GM23248 (cell line): ENCODE measurements around the gene OPRL1. TPM values are rescaled to one million over a fixed set of nuclear protein-coding genes. Genes with fewer than 3 reads are reported as not detected.

Experiments
- DNase-seq: peaks from one replicate; pipeline ENCODE4 v3.0.0-alpha.2; 2015
- H2AFZ ChIP-seq: fragments of 200-600 bp; sonication (generic); 2 replicates; pipeline ENCODE4 v1.6.1; 2016; ENCODE audit warnings: antibody characterized with exemption
- H3F3A ChIP-seq: fragments of 200-600 bp; sonication (generic); 2 replicates; pipeline ENCODE4 v1.6.1; 2016; ENCODE audit warnings: mild to moderate bottlenecking, antibody characterized with exemption, mixed run types; ENCODE audit not compliant: insufficient read depth
- H3K27ac ChIP-seq: fragments of 200-600 bp; sonication (generic); 2 replicates; pipeline ENCODE4 v1.5.1; 2016; ENCODE audit warnings: mild to moderate bottlenecking
- H3K27me3 ChIP-seq: fragments of 200-600 bp; sonication (generic); replicated peaks from 2 replicates; pipeline ENCODE4 v1.6.1; 2016; ENCODE audit warnings: mild to moderate bottlenecking; ENCODE audit not compliant: insufficient read depth
- H3K36me3 ChIP-seq: fragments of 200-600 bp; sonication (generic); 2 replicates; pipeline ENCODE4 v1.6.1; 2016; ENCODE audit warnings: low read depth, mild to moderate bottlenecking
- H3K4me1 ChIP-seq: fragments of 200-600 bp; sonication (generic); 2 replicates; pipeline ENCODE4 v1.6.1; 2016; ENCODE audit warnings: mild to moderate bottlenecking; ENCODE audit not compliant: insufficient read depth
- H3K4me2 ChIP-seq: fragments of 200-600 bp; sonication (generic); one replicate; pipeline ENCODE4 v1.6.1; 2016; ENCODE audit warnings: mild to moderate bottlenecking; ENCODE audit not compliant: unreplicated experiment
- H3K4me3 ChIP-seq: fragments of 200-600 bp; sonication (generic); 2 replicates; pipeline ENCODE4 v1.5.1; 2016; ENCODE audit warnings: mild to moderate bottlenecking
- H3K79me2 ChIP-seq: fragments of 200-600 bp; sonication (generic); 2 replicates; pipeline ENCODE4 v1.6.1; 2016; ENCODE audit warnings: mild to moderate bottlenecking; ENCODE audit not compliant: insufficient read depth
- H3K9ac ChIP-seq: fragments of 200-600 bp; sonication (generic); 2 replicates; pipeline ENCODE4 v1.6.1; 2016; ENCODE audit warnings: mild to moderate bottlenecking
- H3K9me2 ChIP-seq: fragments of 200-600 bp; sonication (generic); 2 replicates; pipeline ENCODE4 v1.6.1; 2016; ENCODE audit warnings: mixed run types, mild to moderate bottlenecking, moderate library complexity; ENCODE audit not compliant: insufficient read depth
- H3K9me3 ChIP-seq: fragments of 200-600 bp; sonication (generic); one replicate; pipeline ENCODE4 v1.6.1; 2017; ENCODE audit warnings: low read depth
- H4K20me1 ChIP-seq: fragments of 200-600 bp; sonication (generic); 2 replicates; pipeline ENCODE4 v1.6.0; 2016; ENCODE audit not compliant: insufficient read depth
- EZH2 ChIP-seq: fragments of 200-600 bp; sonication (generic); IDR thresholded peaks from 2 replicates; pipeline ENCODE4 v1.6.1; 2018; ENCODE audit warnings: antibody characterized with exemption, mild to moderate bottlenecking; ENCODE audit not compliant: insufficient read depth, poor library complexity, severe bottlenecking
- EZH2phosphoT487 ChIP-seq: fragments of 200-600 bp; sonication (generic); IDR thresholded peaks from 2 replicates; pipeline ENCODE4 v1.6.1; 2018; ENCODE audit warnings: antibody characterized with exemption, moderate library complexity, mild to moderate bottlenecking, low read depth; ENCODE audit not compliant: insufficient read depth
- WGBS, 2 experiments: methylation state at CpG; one replicate each; pipeline ENCODE4 v1.1.6; 2015 to 2017; ENCODE audit warnings: low lambda C conversion rate in 2 of 2, low coverage in 1 of 2; ENCODE audit errors: missing lambda C conversion rate in 2 of 2; 5-methylcytosine and 5-hydroxymethylcytosine counted together
- in situ Hi-C: fragments of 300-500 bp; cut with MboI; formaldehyde crosslinking; loops from 2 replicates; pipeline ENCODE4 v1.15.0; 2020
- polyA plus RNA-seq: library from polyadenylated mRNA; unstranded; fragments of >200 nt; fragmentation: Nextera tagmentation; extraction: Ambion mirVana; gene quantifications from 2 replicates; pipeline ENCODE4 v1.2.1, GENCODE V29; 2016
- total RNA-seq: library from RNA; depleted of rRNA; stranded (reverse); fragments of >200 nt; shearing (Covaris generic); gene quantifications from 2 replicates; pipeline ENCODE4 v1.2.3, GENCODE V29; 2014

The OPRL1 gene
- total and polyA plus RNA-seq, 2 experiments from 2014 or later = 0.35 to 0.86 TPM

GRCh38 chr20:64091340-64091739 lies 11.5 kb downstream of the OPRL1 start:
- Histone ChIP-seq H3K9me3 (no peaks in the 10 kb centered on the region), H3K4me1 (no peaks in the 10 kb centered on the region), H3K27me3 (peaks cover 2% of the 10 kb centered on the region; the same call in 1 of the 2 replicates), H3K9me2 (no peaks in the 10 kb centered on the region), H3K36me3 (no peaks in the 10 kb centered on the region), H3F3A (no peaks in the 10 kb centered on the region), H3K27ac (no peak overlapping the region), H4K20me1 (no peaks in the 10 kb centered on the region), H3K4me2 (no peak overlapping the region), H3K9ac (no peak overlapping the region), H3K79me2 (no peaks in the 10 kb centered on the region), H2AFZ (no peak overlapping the region), H3K4me3 (no peak overlapping the region)
- 77 to 86% methylated on average over 18 to 19 of the region's 19 CpGs for WGBS, 2 experiments
- in situ Hi-C loops = no loop called here
- no peak for DNase-seq
- no peak for TF ChIP-seq EZH2
- TF ChIP-seq EZH2phosphoT487 = no peak

DNA sequence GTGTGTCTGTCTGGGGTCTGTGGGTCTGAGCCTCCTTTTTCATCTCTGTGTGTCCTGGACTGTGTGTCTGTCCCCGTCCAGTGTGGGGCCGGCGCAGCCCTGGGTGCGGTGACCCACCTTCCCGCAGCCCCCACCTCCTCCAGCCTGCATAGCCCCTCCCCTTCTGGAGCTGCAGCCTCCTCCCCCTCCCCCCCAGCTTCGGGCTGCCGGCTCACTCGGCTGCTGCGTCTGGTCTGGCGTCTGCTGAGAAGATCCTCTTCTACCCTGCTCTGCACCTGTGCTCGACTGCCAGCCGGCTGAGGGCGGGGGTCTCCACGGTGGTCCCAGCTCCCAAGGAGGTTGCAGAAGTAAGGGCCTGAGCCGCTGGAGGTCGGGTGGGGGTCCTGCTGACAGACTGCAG lies 11.9 kb downstream of the OPRL1 start:
- Histone ChIP-seq H4K20me1 (no peaks in the 10 kb centered on the region), H3F3A (no peaks in the 10 kb centered on the region), H3K9me3 (no peaks in the 10 kb centered on the region), H3K36me3 (no peaks in the 10 kb centered on the region), H2AFZ (no peak overlapping the region), H3K9me2 (no peaks in the 10 kb centered on the region), H3K4me1 (no peaks in the 10 kb centered on the region), H3K27me3 (no peaks in the 10 kb centered on the region), H3K4me3 (no peak overlapping the region), H3K27ac (no peak overlapping the region), H3K79me2 (no peaks in the 10 kb centered on the region), H3K4me2 (no peak overlapping the region), H3K9ac (no peak overlapping the region)
- 2 to 15% methylated on average over 11 to 16 of the region's 16 CpGs for WGBS, 2 experiments
- no peak for TF ChIP-seq EZH2
- in situ Hi-C loops = no loop called here
- DNase-seq = no peak

DNA sequence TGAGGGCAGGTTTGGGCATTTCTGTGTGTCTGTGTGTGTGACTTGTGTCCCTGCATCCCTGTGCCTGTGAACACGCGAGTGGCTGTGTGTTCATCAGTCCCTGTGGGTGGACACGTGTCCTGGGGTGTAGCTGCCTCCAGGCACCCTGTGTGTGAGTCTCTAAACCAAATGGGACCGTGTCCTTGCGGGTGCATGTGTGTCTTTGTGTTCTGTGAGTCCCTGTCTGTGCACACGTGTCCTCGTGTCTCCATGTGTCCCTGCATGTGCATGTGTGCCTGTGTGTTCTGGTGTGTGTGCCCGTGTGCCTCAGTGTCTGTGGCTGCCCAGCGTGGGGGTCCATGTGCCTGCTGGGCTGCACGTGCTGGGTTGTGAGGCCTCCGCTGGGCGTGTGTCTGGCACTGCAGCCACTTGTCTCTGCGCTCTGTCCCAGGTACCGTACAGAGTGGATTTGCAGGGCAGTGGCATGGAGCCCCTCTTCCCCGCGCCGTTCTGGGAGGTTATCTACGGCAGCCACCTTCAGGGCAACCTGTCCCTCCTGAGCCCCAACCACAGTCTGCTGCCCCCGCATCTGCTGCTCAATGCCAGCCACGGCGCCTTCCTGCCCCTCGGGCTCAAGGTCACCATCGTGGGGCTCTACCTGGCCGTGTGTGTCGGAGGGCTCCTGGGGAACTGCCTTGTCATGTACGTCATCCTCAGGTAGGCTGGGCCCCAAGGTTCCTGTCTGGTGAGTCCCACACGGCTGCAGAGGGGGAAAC lies 12.6 kb downstream of the OPRL1 start:
- no peaks in the 10 kb centered on the region for H4K20me1 ChIP-seq
- in situ Hi-C loops = no loop called here
- no peak overlapping the region for H3K4me3 ChIP-seq
- H3K79me2 ChIP-seq = no peaks in the 10 kb centered on the region
- TF ChIP-seq EZH2phosphoT487 (no peak), EZH2 (no peak)
- H2AFZ ChIP-seq = no peak overlapping the region
- H3K4me2 ChIP-seq = no peak overlapping the region
- no peaks in the 10 kb centered on the region for H3K9me3 ChIP-seq
- H3K9ac ChIP-seq = no peak overlapping the region
- no peak overlapping the region for H3K27ac ChIP-seq
- no peaks in the 10 kb centered on the region for H3K27me3 ChIP-seq
- H3F3A ChIP-seq = no peaks in the 10 kb centered on the region
- DNase-seq = no peak
- 35 to 38% methylated on average over 26 to 27 of the region's 27 CpGs for WGBS, 2 experiments
- no peaks in the 10 kb centered on the region for H3K9me2 ChIP-seq
- H3K4me1 ChIP-seq = no peaks in the 10 kb centered on the region
- no peaks in the 10 kb centered on the region for H3K36me3 ChIP-seq

DNA sequence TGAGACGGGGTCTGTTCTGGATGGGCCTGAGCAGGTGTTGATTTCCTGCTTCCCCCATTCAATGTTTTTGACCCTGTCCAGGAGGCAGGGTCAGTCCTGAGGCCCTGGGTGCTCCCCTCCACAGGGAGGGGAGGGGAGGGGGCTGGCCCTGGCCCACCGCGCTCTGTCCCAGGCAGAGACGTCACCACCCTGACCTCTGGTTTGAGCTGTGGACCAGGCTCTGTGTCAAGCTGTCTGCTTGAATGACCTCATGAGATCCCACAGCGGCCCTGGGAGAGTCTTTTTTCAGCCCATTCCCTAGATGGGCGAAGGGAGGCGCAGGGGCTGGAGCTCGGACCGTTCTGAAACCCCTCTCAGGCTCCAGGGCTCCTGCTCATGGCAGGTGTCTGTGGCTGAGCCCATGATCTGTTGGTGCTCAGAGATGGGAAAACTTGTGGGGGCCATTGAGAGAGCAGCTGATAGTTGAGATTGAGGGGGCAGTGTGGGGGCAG lies 13.2 kb downstream of the OPRL1 start:
- no peak for TF ChIP-seq EZH2phosphoT487
- TF ChIP-seq EZH2 = no peak
- Histone ChIP-seq H3K36me3 (no peaks in the 10 kb centered on the region), H4K20me1 (no peaks in the 10 kb centered on the region), H3K27me3 (no peaks in the 10 kb centered on the region), H3K9me3 (no peaks in the 10 kb centered on the region), H3K4me1 (no peaks in the 10 kb centered on the region), H3K9me2 (no peaks in the 10 kb centered on the region), H3F3A (no peaks in the 10 kb centered on the region), H3K27ac (no peak overlapping the region), H2AFZ (no peak overlapping the region), H3K4me2 (no peak overlapping the region), H3K9ac (no peak overlapping the region), H3K4me3 (no peak overlapping the region), H3K79me2 (no peaks in the 10 kb centered on the region)
- 47% methylated on average over 9 of the region's 9 CpGs for WGBS, 2 experiments
- in situ Hi-C loops = no loop called here
- DNase-seq = peak; percentile 17
